HG02759 (cell line): ENCODE data around the gene SDK2.
"Not testable (repeated sequence)": the region's sequence is repeated elsewhere in the genome, so short reads cannot be mapped to it uniquely, and the experiment has no call there.

Experiments
- ATAC-seq: cut with Tn5 transposase; IDR thresholded peaks from one replicate; pipeline ENCODE4 v1.9.1; 2021; ENCODE audit warnings: mild to moderate bottlenecking, moderate library complexity; ENCODE audit not compliant: unreplicated experiment

SDK2 gene

GRCh38 chr17:73311428-73311780 is 332.8 kb downstream of the SDK2 start:
- peak; percentile 19 for ATAC-seq

GRCh38 chr17:73309727-73310596 is 334.3 kb downstream of the SDK2 start:
- ATAC-seq = no peak

- not testable (repeated sequence) for ATAC-seq
Measured at GRCh38 chr17:73308959-73309358, 335.3 kb downstream of the SDK2 start.

GRCh38 chr17:73308017-73308823 is 336.0 kb downstream of the SDK2 start:
- no peak for ATAC-seq

- ATAC-seq = no peak
Measured at GRCh38 chr17:73307130-73307529, 337.1 kb downstream of the SDK2 start.

- no peak for ATAC-seq
Measured at GRCh38 chr17:73305845-73306836, 338.1 kb downstream of the SDK2 start.

GRCh38 chr17:73304971-73305812 is 339.1 kb downstream of the SDK2 start:
- no peak for ATAC-seq

GRCh38 chr17:73304438-73304837 is 339.8 kb downstream of the SDK2 start:
- ATAC-seq = no peak

- no peak for ATAC-seq
Measured at GRCh38 chr17:73302189-73302588, 342.1 kb downstream of the SDK2 start.

- ATAC-seq = no peak
Measured at GRCh38 chr17:73301369-73301768, 342.9 kb downstream of the SDK2 start.

GRCh38 chr17:73300392-73300791 is 343.9 kb downstream of the SDK2 start:
- ATAC-seq = no peak

GRCh38 chr17:73297934-73298861 is 346.0 kb downstream of the SDK2 start:
- ATAC-seq = peak; percentile 84

- no peak for ATAC-seq
Measured at GRCh38 chr17:73293480-73293911, 350.7 kb downstream of the SDK2 start.

- no peak for ATAC-seq
Measured at GRCh38 chr17:73293031-73293430, 351.2 kb downstream of the SDK2 start.

GRCh38 chr17:73292031-73292531 is 352.2 kb downstream of the SDK2 start:
- ATAC-seq = no peak

GRCh38 chr17:73291260-73291801 is 352.9 kb downstream of the SDK2 start:
- ATAC-seq = peak; percentile 91

- ATAC-seq = peak; percentile 46
Measured at GRCh38 chr17:73290399-73291259, 353.6 kb downstream of the SDK2 start.
